ENCODE measurements around the gene ASB1.

DNA sequence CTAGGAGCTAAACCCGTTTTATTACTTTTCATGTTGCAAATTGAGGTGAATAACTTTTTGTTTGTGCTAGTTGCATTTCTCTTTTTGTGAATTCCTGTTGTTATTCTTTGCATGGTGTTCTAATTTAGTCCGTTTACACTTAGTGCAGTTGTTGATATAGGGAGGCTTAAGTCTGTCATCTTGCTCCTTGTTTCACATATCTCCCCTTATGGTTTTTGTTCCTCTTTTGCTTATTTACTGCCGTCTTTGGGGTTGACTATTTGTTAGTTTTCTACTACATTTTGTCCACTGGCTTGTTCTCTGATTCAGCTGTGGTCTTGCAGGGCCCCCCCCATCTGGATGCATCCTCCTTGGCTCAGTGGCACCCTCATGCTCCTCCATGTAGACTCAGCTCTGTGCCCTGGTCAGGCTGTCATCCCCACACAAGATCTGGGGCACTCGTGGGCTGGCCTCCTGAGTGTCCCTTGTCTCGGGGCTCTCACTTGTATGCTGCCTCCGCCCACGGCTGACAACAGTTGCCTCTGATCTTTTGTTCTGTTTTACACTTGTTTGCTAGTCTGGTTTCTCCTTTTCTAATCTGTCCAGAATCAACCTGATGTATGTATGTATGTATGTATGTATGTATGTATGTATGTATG lies 42.9 kb upstream of the ASB1 start:
- TF ChIP-seq, protein P1, sequence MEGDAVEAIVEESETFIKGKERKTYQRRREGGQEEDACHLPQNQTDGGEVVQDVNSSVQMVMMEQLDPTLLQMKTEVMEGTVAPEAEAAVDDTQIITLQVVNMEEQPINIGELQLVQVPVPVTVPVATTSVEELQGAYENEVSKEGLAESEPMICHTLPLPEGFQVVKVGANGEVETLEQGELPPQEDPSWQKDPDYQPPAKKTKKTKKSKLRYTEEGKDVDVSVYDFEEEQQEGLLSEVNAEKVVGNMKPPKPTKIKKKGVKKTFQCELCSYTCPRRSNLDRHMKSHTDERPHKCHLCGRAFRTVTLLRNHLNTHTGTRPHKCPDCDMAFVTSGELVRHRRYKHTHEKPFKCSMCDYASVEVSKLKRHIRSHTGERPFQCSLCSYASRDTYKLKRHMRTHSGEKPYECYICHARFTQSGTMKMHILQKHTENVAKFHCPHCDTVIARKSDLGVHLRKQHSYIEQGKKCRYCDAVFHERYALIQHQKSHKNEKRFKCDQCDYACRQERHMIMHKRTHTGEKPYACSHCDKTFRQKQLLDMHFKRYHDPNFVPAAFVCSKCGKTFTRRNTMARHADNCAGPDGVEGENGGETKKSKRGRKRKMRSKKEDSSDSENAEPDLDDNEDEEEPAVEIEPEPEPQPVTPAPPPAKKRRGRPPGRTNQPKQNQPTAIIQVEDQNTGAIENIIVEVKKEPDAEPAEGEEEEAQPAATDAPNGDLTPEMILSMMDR (conservative IDR thresholded peaks at IDR 0.05), result no peak
- no peak for TF ChIP-seq ZFX (IDR thresholded peaks at IDR 0.05)

Measured in C4-2B (cell line).